Panc1 (cell line): ENCODE data around the gene CC2D1A. TPM values are rescaled to one million over a fixed set of nuclear protein-coding genes. Genes with fewer than 3 reads are reported as not detected.

Experiments used
- ATAC-seq: fragments of 200-7000 bp; cut with Tn5 transposase; 2 replicates; pipeline ENCODE4 v1.9.1; 2020; ENCODE audit warnings: mild to moderate bottlenecking, moderate library complexity
- BruUV-seq: library from RNA; stranded (reverse); fragments of 400-500 nt; replicated peaks from 2 replicates; lab custom pipeline; 2021; lab: Mats Ljungman, UMichigan
- CTCF ChIA-PET: fragments of 300-600 bp; sonication (Branson Sonifier 250); formaldehyde crosslinking; loops from one replicate; lab custom pipeline; 2022; ENCODE audit warnings: antibody characterized with exemption; lab: Charles Lee
- POLR2A ChIA-PET: fragments of 300-600 bp; sonication (Branson Sonifier 250); formaldehyde crosslinking; loops from one replicate; lab custom pipeline; 2022; ENCODE audit warnings: antibody characterized with exemption; lab: Charles Lee
- DNase-seq: peaks from one replicate; pipeline ENCODE4 v3.0.0-alpha.2; 2010; ENCODE audit warnings: low read depth, low spot score
- H3K27ac ChIP-seq: 2 replicates; pipeline ENCODE4 v1.5.1; 2011; ENCODE audit warnings: mild to moderate bottlenecking, low read length, inconsistent platforms
- H3K27me3 ChIP-seq: fragments of 200-500 bp; sonication (Bioruptor generic); 2 replicates; pipeline ENCODE4 v1.6.0; 2014; ENCODE audit warnings: low read length, inconsistent platforms; ENCODE audit not compliant: control insufficient read depth, insufficient read depth
- H3K36me3 ChIP-seq: fragments of 200-500 bp; sonication (Bioruptor generic); 2 replicates; pipeline ENCODE4 v1.5.1; 2014; ENCODE audit warnings: inconsistent platforms, mild to moderate bottlenecking, low read length, moderate library complexity; ENCODE audit not compliant: control insufficient read depth, insufficient read depth
- H3K4me1 ChIP-seq: 2 replicates; pipeline ENCODE4 v1.5.1; 2011; ENCODE audit warnings: inconsistent platforms, mild to moderate bottlenecking, low read length, moderate library complexity; ENCODE audit not compliant: control insufficient read depth, insufficient read depth
- H3K4me3 ChIP-seq, 2 experiments: 2 replicates each; pipeline ENCODE4 v1.5.1; 2011 to 2012; ENCODE audit warnings: low read depth in 2 of 2, low read length in 2 of 2, mild to moderate bottlenecking in 2 of 2, inconsistent platforms in 1 of 2, moderate library complexity in 1 of 2
- H3K9me3 ChIP-seq: fragments of 200-500 bp; sonication (Bioruptor generic); 2 replicates; pipeline ENCODE4 v1.5.1; 2014; ENCODE audit warnings: low read depth, mild to moderate bottlenecking, inconsistent platforms, low read length, moderate library complexity; ENCODE audit not compliant: control insufficient read depth, insufficient read depth
- POLR2AphosphoS5 ChIP-seq: IDR thresholded peaks from 2 replicates; pipeline ENCODE4 v1.6.1; 2012; ENCODE audit warnings: mild to moderate bottlenecking, low read depth, low read length, moderate library complexity
- REST ChIP-seq, 2 experiments: IDR thresholded peaks; 2 replicates each; pipeline ENCODE4 v1.6.1; 2011 to 2012; ENCODE audit warnings: low read depth in 2 of 2, control low read depth in 1 of 2, low read length in 1 of 2, mild to moderate bottlenecking in 1 of 2, moderate library complexity in 1 of 2; ENCODE audit not compliant: insufficient read depth in 1 of 2
- SIN3A ChIP-seq: IDR thresholded peaks from 2 replicates; pipeline ENCODE4 v1.6.1; 2012; ENCODE audit warnings: low read depth, mild to moderate bottlenecking, low read length, moderate library complexity, borderline replicate concordance; ENCODE audit not compliant: insufficient read depth
- TCF7L2 ChIP-seq: IDR thresholded peaks from 2 replicates; pipeline ENCODE4 v1.6.1; 2011; ENCODE audit warnings: mild to moderate bottlenecking, low read depth, low read length, inconsistent platforms
- in situ Hi-C: cut with HindIII; loops from 2 replicates; pipeline ENCODE4 v1.10.0; 2016; ENCODE audit warnings: low sequenced_read_pairs, low pct_unique_long_range_greater_than_20kb
- intact Hi-C: fragments of 100-400 bp; cut with micrococcal nuclease; formaldehyde crosslinking; loops from one replicate; pipeline ENCODE4 v1.10.0; 2022; ENCODE audit not compliant: unreplicated experiment
- total RNA-seq: library from RNA; stranded (reverse); gene quantifications from one replicate; pipeline ENCODE4 v1.2.1, GENCODE V29; 2021; ENCODE audit not compliant: unreplicated experiment
- TF ChIP-seq, protein P1 (sequence below): fragments of 450-650 bp; IDR thresholded peaks from 2 replicates; pipeline ENCODE4 v1.5.1; 2017; ENCODE audit warnings: mild to moderate bottlenecking

Gene CC2D1A
- total RNA-seq, 1 experiment from 2014 or later, result 28.0 TPM

DNA sequence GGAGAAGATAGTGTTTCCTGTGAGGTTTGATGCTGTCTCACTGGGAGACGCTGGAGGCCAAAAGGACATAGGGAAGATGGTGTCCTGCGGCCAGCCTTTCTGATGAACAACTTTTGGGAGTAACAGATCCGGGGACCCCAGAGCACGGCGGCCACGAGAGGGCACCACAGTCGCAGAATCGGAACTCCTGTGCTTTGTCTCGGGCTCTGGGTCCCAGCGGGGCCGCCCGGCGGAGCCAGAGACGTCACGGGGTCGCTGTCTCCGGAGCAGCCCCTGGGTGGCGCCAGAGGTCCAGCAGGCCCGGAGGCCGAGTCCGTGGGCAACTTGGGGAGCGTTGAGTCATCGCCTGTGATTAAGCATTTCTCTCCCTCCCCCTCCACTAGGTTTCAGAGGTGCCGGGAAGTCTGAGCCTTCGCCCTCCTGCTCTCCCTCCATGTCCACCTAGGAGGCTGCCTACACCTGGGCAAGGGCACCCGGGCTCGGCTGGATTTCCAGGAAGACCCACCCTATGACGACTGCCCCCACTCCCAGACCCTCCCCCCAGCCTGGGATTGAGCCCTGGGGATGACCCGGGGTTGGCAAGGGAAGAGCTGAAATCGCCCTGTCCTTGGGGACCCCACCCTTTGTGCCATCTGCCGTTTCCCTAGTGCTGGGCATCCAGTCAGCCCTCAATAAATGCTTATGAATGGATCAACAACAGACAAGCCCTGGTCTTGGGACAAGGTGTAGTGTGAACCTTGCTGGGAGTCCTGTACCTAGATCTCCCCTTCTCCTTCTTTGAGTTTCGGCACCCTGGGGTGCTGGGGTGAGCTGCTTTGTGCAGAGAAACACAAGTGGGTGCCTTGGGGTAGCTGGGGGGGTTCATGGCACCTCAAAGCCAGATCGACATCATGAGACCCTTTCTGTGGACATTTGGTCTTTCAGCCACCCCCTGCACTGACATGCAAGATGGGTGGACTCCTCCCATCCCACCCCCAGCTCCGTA lies 25.6 kb upstream of the CC2D1A start:
- ChIA-PET POLR2A (interaction anchor here (0.6 kb wide), 2 partner anchors 29 to 168 kb away, joined by 3 to 7 read pairs; no protein-coding TSS in a partner anchor), CTCF (interaction anchor here (1.5 kb wide), 1 partner anchor 193 kb away, joined by 6 read pairs; no protein-coding TSS in a partner anchor)
- H3K9me3 ChIP-seq, result no peaks in the 10 kb centered on the region
- H3K27ac ChIP-seq, result peak overlapping the region; percentile 77
- no peaks in the 10 kb centered on the region for H3K36me3 ChIP-seq
- H3K4me3 ChIP-seq, result peak overlapping the region; percentile 16 to 49
- DNase-seq (peak; percentile 72), ATAC-seq (peak; percentile 90)
- H3K4me1 ChIP-seq, result peaks cover 16% of the 10 kb centered on the region
- BruUV-seq, result no TSS peak
- in situ Hi-C loops (no loop called here), intact Hi-C loops (loop anchor here (5.0 kb wide), 1 partner anchor 197 kb away; no protein-coding TSS in a partner anchor)
- H3K27me3 ChIP-seq, result no peaks in the 10 kb centered on the region
- TF ChIP-seq, protein P1, sequence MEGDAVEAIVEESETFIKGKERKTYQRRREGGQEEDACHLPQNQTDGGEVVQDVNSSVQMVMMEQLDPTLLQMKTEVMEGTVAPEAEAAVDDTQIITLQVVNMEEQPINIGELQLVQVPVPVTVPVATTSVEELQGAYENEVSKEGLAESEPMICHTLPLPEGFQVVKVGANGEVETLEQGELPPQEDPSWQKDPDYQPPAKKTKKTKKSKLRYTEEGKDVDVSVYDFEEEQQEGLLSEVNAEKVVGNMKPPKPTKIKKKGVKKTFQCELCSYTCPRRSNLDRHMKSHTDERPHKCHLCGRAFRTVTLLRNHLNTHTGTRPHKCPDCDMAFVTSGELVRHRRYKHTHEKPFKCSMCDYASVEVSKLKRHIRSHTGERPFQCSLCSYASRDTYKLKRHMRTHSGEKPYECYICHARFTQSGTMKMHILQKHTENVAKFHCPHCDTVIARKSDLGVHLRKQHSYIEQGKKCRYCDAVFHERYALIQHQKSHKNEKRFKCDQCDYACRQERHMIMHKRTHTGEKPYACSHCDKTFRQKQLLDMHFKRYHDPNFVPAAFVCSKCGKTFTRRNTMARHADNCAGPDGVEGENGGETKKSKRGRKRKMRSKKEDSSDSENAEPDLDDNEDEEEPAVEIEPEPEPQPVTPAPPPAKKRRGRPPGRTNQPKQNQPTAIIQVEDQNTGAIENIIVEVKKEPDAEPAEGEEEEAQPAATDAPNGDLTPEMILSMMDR, result peak; percentile 97
- TF ChIP-seq SIN3A (0 out of 2 replicates have a peak, but pooled peaks have one; percentile 51), REST (IDR thresholded peaks at IDR 0.05; ENCODE audit: insufficient read depth in 1 of 2, low read depth in 2 of 2, low read length in 1 of 2) (no peak), POLR2AphosphoS5 (peak; percentile 65; the same call in 1 of the 2 replicates), TCF7L2 (no peak)

- Histone ChIP-seq H3K9me3 (no peaks in the 10 kb centered on the region), H3K36me3 (no peaks in the 10 kb centered on the region), H3K4me1 (peaks cover 16% of the 10 kb centered on the region), H3K27ac (peak overlapping the region; percentile 34; the same call in 1 of the 2 replicates), H3K27me3 (no peaks in the 10 kb centered on the region), H3K4me3 (no peak overlapping the region)
- BruUV-seq, result no TSS peak
- intact Hi-C loops (loop anchor here (5.0 kb wide), 1 partner anchor 196 kb away; no protein-coding TSS in a partner anchor), in situ Hi-C loops (no loop called here)
- ATAC-seq (no peak), DNase-seq (no peak)
- ChIA-PET POLR2A (interaction anchor here (0.7 kb wide), 1 partner anchor 194 kb away, joined by 7 read pairs; no protein-coding TSS in a partner anchor), CTCF (no interaction called here)
- no peak for TF ChIP-seq REST (IDR thresholded peaks at IDR 0.05; ENCODE audit: insufficient read depth in 1 of 2, low read depth in 2 of 2, low read length in 1 of 2)
- TF ChIP-seq TCF7L2, result no peak
- no peak for TF ChIP-seq SIN3A
- TF ChIP-seq, protein P1, result no peak
Observed at GRCh38 chr19:13881251-13881691, 24.7 kb upstream of the CC2D1A start.
